Left kidney (tissue), 2 donors: ENCODE results near the gene PLEK. TPM values are rescaled to one million over a fixed set of nuclear protein-coding genes. Genes with fewer than 3 reads are reported as not detected.
"Not testable (repeated sequence)": the region's sequence is repeated elsewhere in the genome, so short reads cannot be mapped to it uniquely, and the experiment has no call there.

ENCODE experiments used
- DNase-seq: peaks from one replicate; pipeline ENCODE4 v3.0.0-alpha.2; 2013
- polyA plus RNA-seq: library from polyadenylated mRNA; unstranded; fragments of 120-200 nt; gene quantifications from one replicate; pipeline ENCODE4 v1.2.1, GENCODE V29; 2013; ENCODE audit not compliant: insufficient read length

Gene PLEK
- polyA plus RNA-seq, 1 donor = 4.7 TPM

- no peak for DNase-seq
Observed at GRCh38 chr2:68385220-68385906, 20.3 kb downstream of the PLEK start.

GRCh38 chr2:68385907-68386287, 20.8 kb downstream of the PLEK start:
- DNase-seq = no peak

GRCh38 chr2:68386365-68386764, 21.3 kb downstream of the PLEK start:
- no peak for DNase-seq

- DNase-seq = no peak
Observed at GRCh38 chr2:68387408-68388350, 22.6 kb downstream of the PLEK start.

GRCh38 chr2:68388358-68388757, 23.3 kb downstream of the PLEK start:
- DNase-seq = no peak

- no peak for DNase-seq
Observed at GRCh38 chr2:68388772-68389171, 23.7 kb downstream of the PLEK start.

GRCh38 chr2:68390114-68390513, 25.0 kb downstream of the PLEK start:
- no peak for DNase-seq

- no peak for DNase-seq
Observed at GRCh38 chr2:68390586-68390985, 25.5 kb downstream of the PLEK start.

- no peak for DNase-seq
Observed at GRCh38 chr2:68391099-68391498, 26.0 kb downstream of the PLEK start.

GRCh38 chr2:68391869-68392268, 26.8 kb downstream of the PLEK start:
- DNase-seq = no peak

GRCh38 chr2:68396093-68396492, 31.0 kb downstream of the PLEK start:
- DNase-seq = no peak

- not testable (repeated sequence) for DNase-seq
Observed at GRCh38 chr2:68397704-68398263, 32.7 kb downstream of the PLEK start.

- DNase-seq = no peak
Observed at GRCh38 chr2:68403199-68403644, 38.1 kb downstream of the PLEK start.

- no peak for DNase-seq
Observed at GRCh38 chr2:68404164-68404563, 39.1 kb downstream of the PLEK start.

- DNase-seq = no peak
Observed at GRCh38 chr2:68404893-68405799, 40.1 kb downstream of the PLEK start.

- no peak for DNase-seq
Observed at GRCh38 chr2:68411397-68412126, 46.5 kb downstream of the PLEK start.

- DNase-seq = no peak
Observed at GRCh38 chr2:68412127-68412819, 47.2 kb downstream of the PLEK start.

GRCh38 chr2:68413466-68413865, 48.4 kb downstream of the PLEK start:
- no peak for DNase-seq

GRCh38 chr2:68414452-68414851, 49.4 kb downstream of the PLEK start:
- DNase-seq = no peak

- no peak for DNase-seq
Observed at GRCh38 chr2:68414876-68415275, 49.8 kb downstream of the PLEK start.

GRCh38 chr2:68415521-68415920, 50.4 kb downstream of the PLEK start:
- no peak for DNase-seq
